Tibial nerve (tissue), 4 donors: ENCODE data around the gene LCE1A. TPM values are rescaled to one million over a fixed set of nuclear protein-coding genes. Genes with fewer than 3 reads are reported as not detected.

Source experiments
- DNase-seq, 2 donors: peaks; one replicate each; pipeline ENCODE4 v3.0.0-alpha.2; 2019; ENCODE audit warnings: low spot score in 2 of 2
- H3K27ac ChIP-seq, 4 donors: fragments of 200-600 bp; sonication (generic) in 3 of 4; one replicate each; pipeline ENCODE4 v1.5.1; 2017 to 2019; ENCODE audit warnings: mild to moderate bottlenecking in 1 of 4
- H3K27me3 ChIP-seq, 2 donors: fragments of 200-600 bp; sonication (generic) in 1 of 2; one replicate each; pipeline versions ENCODE4 v1.5.1 to v1.6.0; 2017 to 2019
- H3K36me3 ChIP-seq, 3 donors: fragments of 200-600 bp; sonication (generic); one replicate each; pipeline ENCODE4 v1.5.1; 2018 to 2019
- H3K4me1 ChIP-seq, 4 donors: fragments of 200-600 bp; sonication (generic) in 3 of 4; one replicate each; pipeline ENCODE4 v1.5.1; 2017 to 2019
- H3K4me3 ChIP-seq, 4 donors: fragments of 200-600 bp; sonication (generic) in 3 of 4; one replicate each; pipeline ENCODE4 v1.5.1; 2017 to 2019; ENCODE audit warnings: mild to moderate bottlenecking in 1 of 4, moderate library complexity in 1 of 4
- H3K9me3 ChIP-seq, 4 donors: fragments of 200-600 bp; sonication (generic) in 3 of 4; one replicate each; pipeline ENCODE4 v1.5.1; 2017 to 2019
- CTCF ChIP-seq, 5 experiments: fragments of 200-600 bp in 3 of 5; fragments of 450-650 bp in 2 of 5; sonication (generic) in 3 of 5; IDR thresholded peaks; one replicate each; pipeline ENCODE4 v1.5.1; 2016 to 2019; ENCODE audit warnings: antibody characterized with exemption in 5 of 5, mild to moderate bottlenecking in 3 of 5, moderate library complexity in 2 of 5
- EP300 ChIP-seq, 2 donors: sonication (generic); formaldehyde crosslinking; IDR thresholded peaks; one replicate each; pipeline ENCODE4 v1.6.1; 2017; ENCODE audit warnings: antibody characterized with exemption in 2 of 2, mild to moderate bottlenecking in 1 of 2
- POLR2A ChIP-seq, 2 donors: fragments of 450-650 bp; IDR thresholded peaks; one replicate each; pipeline ENCODE4 v1.6.1; 2017; ENCODE audit warnings: antibody characterized with exemption in 2 of 2, mild to moderate bottlenecking in 2 of 2, moderate library complexity in 2 of 2
- whole genome bisulfite sequencing, 2 donors: methylation state at CpG; one replicate each; pipeline ENCODE4 v1.1.5; 2018; 5-methylcytosine and 5-hydroxymethylcytosine counted together
- total RNA-seq, 4 donors: library from RNA; depleted of rRNA; stranded (reverse); fragments of >200 nt; gene quantifications; one replicate each; pipeline ENCODE4 v1.1.0, GENCODE V29; 2016

LCE1A gene
- total RNA-seq, 4 donors from 2014 or later = not detected

GRCh38 chr1:152796421-152796820 lies 30.9 kb upstream of the LCE1A start, which contains the start of gene LCE1D:
Gene LCE1D (plus strand): TSS chr1:152796721. CDS start chr1:152797795, 1,074 bp downstream.
- TF ChIP-seq POLR2A (IDR thresholded peaks at IDR 0.05) (no peak), EP300 (IDR thresholded peaks at IDR 0.05) (no peak), CTCF (IDR thresholded peaks at IDR 0.05) (no peak)
- Histone ChIP-seq H3K9me3 (no peaks in the 10 kb centered on the region), H3K4me1 (no peaks in the 10 kb centered on the region), H3K36me3 (no peaks in the 10 kb centered on the region), H3K4me3 (no peak within 1 kb of the TSS), H3K27me3 (no peaks in the 10 kb centered on the region), H3K27ac (no peak within 1 kb of the TSS)
- no peak for DNase-seq
- 40 to 54% methylated on average over 3 of the region's 3 CpGs for WGBS, 2 donors

GRCh38 chr1:152801333-152801732 lies 25.9 kb upstream of the LCE1A start:
- Histone ChIP-seq H3K4me3 (no peak overlapping the region), H3K36me3 (no peaks in the 10 kb centered on the region), H3K27ac (no peak overlapping the region), H3K4me1 (no peaks in the 10 kb centered on the region), H3K27me3 (no peaks in the 10 kb centered on the region), H3K9me3 (no peaks in the 10 kb centered on the region)
- TF ChIP-seq EP300 (IDR thresholded peaks at IDR 0.05) (no peak), POLR2A (IDR thresholded peaks at IDR 0.05) (no peak), CTCF (IDR thresholded peaks at IDR 0.05) (no peak)
- 62 to 65% methylated on average over 1 of the region's 1 CpG for WGBS, 2 donors
- no peak for DNase-seq

GRCh38 chr1:152806576-152806975 lies 20.7 kb upstream of the LCE1A start, which contains the start of gene LCE1C:
Gene LCE1C (minus strand): TSS chr1:152806651. CDS start chr1:152805478, 1,173 bp downstream.
- no peak for DNase-seq
- H3K27ac ChIP-seq = no peak within 1 kb of the TSS
- H3K36me3 ChIP-seq = no peaks in the 10 kb centered on the region
- no peak for TF ChIP-seq EP300 (IDR thresholded peaks at IDR 0.05)
- TF ChIP-seq POLR2A (IDR thresholded peaks at IDR 0.05) = no peak
- H3K4me1 ChIP-seq = no peaks in the 10 kb centered on the region
- H3K27me3 ChIP-seq = no peaks in the 10 kb centered on the region
- H3K4me3 ChIP-seq = no peak within 1 kb of the TSS
- no peaks in the 10 kb centered on the region for H3K9me3 ChIP-seq
- WGBS, 2 donors = 56 to 63% methylated on average over 3 of the region's 3 CpGs

- 68 to 90% methylated on average over 2 of the region's 2 CpGs for WGBS, 2 donors
- TF ChIP-seq CTCF (IDR thresholded peaks at IDR 0.05) = no peak
- TF ChIP-seq POLR2A (IDR thresholded peaks at IDR 0.05) = no peak
- TF ChIP-seq EP300 (IDR thresholded peaks at IDR 0.05) = no peak
- DNase-seq = no peak
- Histone ChIP-seq H3K4me3 (no peak overlapping the region), H3K36me3 (no peaks in the 10 kb centered on the region), H3K4me1 (no peaks in the 10 kb centered on the region), H3K27me3 (no peaks in the 10 kb centered on the region), H3K27ac (no peak overlapping the region), H3K9me3 (no peaks in the 10 kb centered on the region)
Measured at GRCh38 chr1:152811050-152811449, 16.2 kb upstream of the LCE1A start.

GRCh38 chr1:152811671-152812070 lies 15.6 kb upstream of the LCE1A start, which contains the start of gene LCE1B:
Gene LCE1B (plus strand): TSS chr1:152811971. CDS start chr1:152812447, 476 bp downstream.
- DNase-seq = no peak
- TF ChIP-seq POLR2A (IDR thresholded peaks at IDR 0.05) (no peak), CTCF (IDR thresholded peaks at IDR 0.05) (no peak), EP300 (IDR thresholded peaks at IDR 0.05) (no peak)

GRCh38 chr1:152817309-152817708 lies 10.0 kb upstream of the LCE1A start:
- TF ChIP-seq EP300 (IDR thresholded peaks at IDR 0.05) (no peak), CTCF (IDR thresholded peaks at IDR 0.05) (no peak), POLR2A (IDR thresholded peaks at IDR 0.05) (no peak)
- H3K4me3 ChIP-seq = no peak overlapping the region
- no peaks in the 10 kb centered on the region for H3K27me3 ChIP-seq
- H3K36me3 ChIP-seq = no peaks in the 10 kb centered on the region
- WGBS, 2 donors = 79 to 92% methylated on average over 6 of the region's 6 CpGs
- no peaks in the 10 kb centered on the region for H3K4me1 ChIP-seq
- no peaks in the 10 kb centered on the region for H3K9me3 ChIP-seq
- H3K27ac ChIP-seq = no peak overlapping the region
- no peak for DNase-seq

More at GRCh38 chr1:152811671-152812070, 15.6 kb upstream of the LCE1A start, which contains the start of gene LCE1B:
- Histone ChIP-seq H3K9me3 (no peaks in the 10 kb centered on the region), H3K4me3 (no peak within 1 kb of the TSS), H3K27me3 (no peaks in the 10 kb centered on the region), H3K4me1 (no peaks in the 10 kb centered on the region), H3K27ac (no peak within 1 kb of the TSS), H3K36me3 (no peaks in the 10 kb centered on the region)
- WGBS, 2 donors = 91 to 96% methylated on average over 2 of the region's 2 CpGs
